Sigmoid colon (tissue), 4 donors: ENCODE results near the gene THSD1.

Experiments used
- EP300 ChIP-seq, 4 donors: sonication (generic); formaldehyde crosslinking; IDR thresholded peaks; one replicate each; pipeline ENCODE4 v1.6.1; 2017; ENCODE audit warnings: antibody characterized with exemption in 4 of 4
- POLR2A ChIP-seq, 2 donors: fragments of 450-650 bp; IDR thresholded peaks; one replicate each; pipeline ENCODE4 v1.6.1; 2016; ENCODE audit warnings: antibody characterized with exemption in 2 of 2, mild to moderate bottlenecking in 2 of 2, moderate library complexity in 2 of 2
- TF ChIP-seq, protein P1 (sequence below), 4 experiments: fragments of 450-650 bp in 3 of 4; fragments of 200-600 bp in 1 of 4; IDR thresholded peaks; one replicate each; pipeline ENCODE4 v1.5.1; 2016 to 2019; ENCODE audit warnings: antibody characterized with exemption in 4 of 4, mild to moderate bottlenecking in 3 of 4, moderate library complexity in 2 of 4

GRCh38 chr13:52447815-52448552 is 42.0 kb upstream of the THSD1 start:
- TF ChIP-seq, protein P1, sequence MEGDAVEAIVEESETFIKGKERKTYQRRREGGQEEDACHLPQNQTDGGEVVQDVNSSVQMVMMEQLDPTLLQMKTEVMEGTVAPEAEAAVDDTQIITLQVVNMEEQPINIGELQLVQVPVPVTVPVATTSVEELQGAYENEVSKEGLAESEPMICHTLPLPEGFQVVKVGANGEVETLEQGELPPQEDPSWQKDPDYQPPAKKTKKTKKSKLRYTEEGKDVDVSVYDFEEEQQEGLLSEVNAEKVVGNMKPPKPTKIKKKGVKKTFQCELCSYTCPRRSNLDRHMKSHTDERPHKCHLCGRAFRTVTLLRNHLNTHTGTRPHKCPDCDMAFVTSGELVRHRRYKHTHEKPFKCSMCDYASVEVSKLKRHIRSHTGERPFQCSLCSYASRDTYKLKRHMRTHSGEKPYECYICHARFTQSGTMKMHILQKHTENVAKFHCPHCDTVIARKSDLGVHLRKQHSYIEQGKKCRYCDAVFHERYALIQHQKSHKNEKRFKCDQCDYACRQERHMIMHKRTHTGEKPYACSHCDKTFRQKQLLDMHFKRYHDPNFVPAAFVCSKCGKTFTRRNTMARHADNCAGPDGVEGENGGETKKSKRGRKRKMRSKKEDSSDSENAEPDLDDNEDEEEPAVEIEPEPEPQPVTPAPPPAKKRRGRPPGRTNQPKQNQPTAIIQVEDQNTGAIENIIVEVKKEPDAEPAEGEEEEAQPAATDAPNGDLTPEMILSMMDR (IDR thresholded peaks at IDR 0.05), result no peak
- TF ChIP-seq EP300 (IDR thresholded peaks at IDR 0.05) (no peak), POLR2A (IDR thresholded peaks at IDR 0.05) (no peak)
